ENCODE results near the gene RIOX2. TPM values are rescaled to one million over a fixed set of nuclear protein-coding genes. Genes with fewer than 3 reads are reported as not detected.

The RIOX2 gene
- total and polyA plus RNA-seq, 2 experiments from 2014 or later: 29.1 to 36.4 TPM

DNA sequence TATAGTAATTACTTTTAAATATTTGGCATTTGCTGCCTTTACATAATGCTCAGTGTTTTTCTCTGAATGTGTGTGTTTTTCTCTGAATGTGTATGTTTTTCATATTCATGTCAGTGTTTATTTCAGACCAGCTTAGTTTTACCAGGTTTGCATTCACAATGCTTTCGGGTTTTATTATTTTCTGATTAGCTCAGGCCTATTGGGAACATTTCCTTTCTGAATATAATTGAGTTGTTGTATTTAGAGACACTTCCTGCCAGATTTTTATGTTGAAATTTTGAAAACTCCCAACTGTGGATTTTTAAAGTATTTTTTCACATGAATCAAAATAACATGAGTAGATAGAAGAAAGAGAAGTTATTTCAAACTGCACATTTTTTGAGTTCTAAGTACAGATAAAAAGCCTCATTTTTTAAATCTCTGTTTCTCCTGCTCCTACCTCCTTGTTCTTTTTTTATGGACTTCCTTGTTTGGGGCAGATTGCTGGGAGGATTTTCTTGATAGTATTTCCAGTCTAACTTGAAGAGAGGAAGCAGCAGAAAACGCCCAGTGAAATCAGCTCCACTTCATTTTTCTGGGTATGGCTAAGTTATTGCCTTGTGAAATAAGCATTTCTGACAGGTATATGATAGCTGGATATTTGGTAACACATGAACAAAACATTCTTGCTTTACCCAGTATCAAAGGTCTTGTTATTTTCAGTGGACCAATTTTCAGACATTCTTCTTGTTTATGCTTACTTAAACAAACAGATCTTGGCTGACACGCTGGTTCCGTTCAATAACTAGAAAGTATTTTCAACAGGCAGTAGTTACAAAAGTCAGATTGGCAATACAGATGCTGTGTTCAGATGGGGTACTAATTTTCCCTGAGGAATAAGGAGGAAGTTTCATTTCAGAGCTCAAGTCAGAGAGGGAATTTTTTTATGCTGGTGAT is 70.7 kb downstream of the RIOX2 start:
- no peaks in the 10 kb centered on the region for H3K27me3 ChIP-seq (replicated peaks; ENCODE audit: insufficient read depth)

DNA sequence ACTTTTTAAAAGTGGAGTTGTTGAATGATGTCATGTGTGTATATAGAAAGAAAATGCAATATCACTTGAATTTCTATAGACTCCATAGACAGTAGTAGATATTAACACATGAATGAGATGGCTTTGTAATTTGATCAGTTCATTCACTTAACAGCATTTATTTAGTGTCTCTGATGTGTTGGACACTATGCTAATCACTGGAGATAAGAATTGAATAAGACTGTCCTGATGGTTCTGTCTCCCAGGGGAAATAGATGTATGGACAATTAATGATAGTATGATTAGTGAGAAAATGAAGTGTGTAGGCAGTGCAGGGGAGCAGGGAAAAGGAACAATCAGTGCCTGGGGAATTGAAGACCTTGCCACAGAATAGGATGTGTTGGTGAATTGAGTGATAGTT is 72.9 kb downstream of the RIOX2 start:
- H3K9me3 ChIP-seq (ENCODE audit: low read depth): no peaks in the 10 kb centered on the region
- H3K4me2 ChIP-seq (ENCODE audit: unreplicated experiment): no peak overlapping the region
- H3K27me3 ChIP-seq (replicated peaks; ENCODE audit: insufficient read depth): no peaks in the 10 kb centered on the region
- H3K36me3 ChIP-seq (ENCODE audit: low read depth): peaks cover 8% of the 10 kb centered on the region; the same call in 1 of the 2 replicates
- DNase-seq: no peak
- in situ Hi-C loops (cut with MboI): no loop called here
- no peak overlapping the region for H3K4me3 ChIP-seq
- no peaks in the 10 kb centered on the region for H3K4me1 ChIP-seq (ENCODE audit: insufficient read depth)
- H2AFZ ChIP-seq: no peak overlapping the region
- no peaks in the 10 kb centered on the region for H3K9me2 ChIP-seq (ENCODE audit: insufficient read depth)
- no peaks in the 10 kb centered on the region; the same call in 1 of the 2 replicates for H3F3A ChIP-seq (ENCODE audit: insufficient read depth)
- no peak for TF ChIP-seq EZH2 (IDR thresholded peaks at IDR 0.05; ENCODE audit: insufficient read depth, poor library complexity, severe bottlenecking)
- no peak for TF ChIP-seq EZH2phosphoT487 (IDR thresholded peaks at IDR 0.05; ENCODE audit: insufficient read depth, low read depth)
- no peak overlapping the region for H3K27ac ChIP-seq
- H4K20me1 ChIP-seq (ENCODE audit: insufficient read depth): 0 out of 2 replicates have a peak, but pooled peaks cover 5% of the 10 kb centered on the region
- no peak overlapping the region for H3K9ac ChIP-seq
- H3K79me2 ChIP-seq (ENCODE audit: insufficient read depth): no peaks in the 10 kb centered on the region

More for the DNA sequence above, 70.7 kb downstream of the RIOX2 start:
- no peaks in the 10 kb centered on the region; the same call in 1 of the 2 replicates for H3F3A ChIP-seq (ENCODE audit: insufficient read depth)
- TF ChIP-seq EZH2 (IDR thresholded peaks at IDR 0.05; ENCODE audit: insufficient read depth, poor library complexity, severe bottlenecking): no peak
- in situ Hi-C loops (cut with MboI): no loop called here
- H3K9me2 ChIP-seq (ENCODE audit: insufficient read depth): no peaks in the 10 kb centered on the region
- H3K4me2 ChIP-seq (ENCODE audit: unreplicated experiment): no peak overlapping the region
- peak; percentile 2 for DNase-seq
- H3K4me3 ChIP-seq: no peak overlapping the region
- H3K36me3 ChIP-seq (ENCODE audit: low read depth): peaks cover 3% of the 10 kb centered on the region; the same call in 1 of the 2 replicates
- H3K79me2 ChIP-seq (ENCODE audit: insufficient read depth): no peaks in the 10 kb centered on the region
- no peaks in the 10 kb centered on the region for H3K9me3 ChIP-seq (ENCODE audit: low read depth)
- no peak overlapping the region for H3K27ac ChIP-seq
- H2AFZ ChIP-seq: no peak overlapping the region
- 41 to 43% methylated on average over 4 of the region's 4 CpGs for WGBS, 2 experiments (ENCODE audit: low coverage in 1 of 2, low lambda C conversion rate in 2 of 2, missing lambda C conversion rate in 2 of 2)
- no peak overlapping the region for H3K9ac ChIP-seq
- no peaks in the 10 kb centered on the region for H4K20me1 ChIP-seq (ENCODE audit: insufficient read depth)
- H3K4me1 ChIP-seq (ENCODE audit: insufficient read depth): no peaks in the 10 kb centered on the region

DNA sequence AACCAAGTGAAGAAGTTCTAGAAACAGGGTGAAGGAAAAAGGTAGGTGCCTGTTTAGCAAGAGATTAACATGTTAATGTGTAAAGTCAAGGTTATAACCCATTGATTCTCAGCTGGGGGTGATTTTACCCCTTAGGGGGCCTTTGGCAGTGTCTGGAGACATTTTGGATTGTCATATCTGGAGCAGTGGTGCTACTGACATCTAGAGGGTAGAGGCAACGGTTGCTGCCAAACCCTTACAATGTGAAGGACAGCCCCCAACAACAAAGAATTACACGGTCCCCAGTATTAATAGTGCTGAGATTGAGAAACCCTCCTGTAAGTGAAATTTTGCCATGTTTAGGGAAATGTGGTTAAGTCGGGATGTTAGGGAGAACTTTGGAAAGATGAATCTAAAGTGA is 75.7 kb downstream of the RIOX2 start:
- H4K20me1 ChIP-seq (ENCODE audit: insufficient read depth): 0 out of 2 replicates have a peak, but pooled peaks cover 5% of the 10 kb centered on the region
- peaks cover 10% of the 10 kb centered on the region for H3K36me3 ChIP-seq (ENCODE audit: low read depth)
- WGBS, 2 experiments (ENCODE audit: low coverage in 1 of 2, low lambda C conversion rate in 2 of 2, missing lambda C conversion rate in 2 of 2): 58 to 61% methylated on average over 3 of the region's 3 CpGs
- no peaks in the 10 kb centered on the region for H3K9me3 ChIP-seq (ENCODE audit: low read depth)
- no peak overlapping the region for H3K9ac ChIP-seq
- no peak overlapping the region for H3K4me2 ChIP-seq (ENCODE audit: unreplicated experiment)
- no peak for TF ChIP-seq EZH2 (IDR thresholded peaks at IDR 0.05; ENCODE audit: insufficient read depth, poor library complexity, severe bottlenecking)
- no peak for TF ChIP-seq EZH2phosphoT487 (IDR thresholded peaks at IDR 0.05; ENCODE audit: insufficient read depth, low read depth)
- no peaks in the 10 kb centered on the region for H3K27me3 ChIP-seq (replicated peaks; ENCODE audit: insufficient read depth)
- DNase-seq: peak; percentile 1
- H3K79me2 ChIP-seq (ENCODE audit: insufficient read depth): no peaks in the 10 kb centered on the region
- in situ Hi-C loops (cut with MboI): no loop called here
- no peaks in the 10 kb centered on the region for H3K9me2 ChIP-seq (ENCODE audit: insufficient read depth)
- H3F3A ChIP-seq (ENCODE audit: insufficient read depth): no peaks in the 10 kb centered on the region; the same call in 1 of the 2 replicates
- no peak overlapping the region for H3K4me3 ChIP-seq
- no peak overlapping the region for H3K27ac ChIP-seq
- no peak overlapping the region for H2AFZ ChIP-seq
- H3K4me1 ChIP-seq (ENCODE audit: insufficient read depth): no peaks in the 10 kb centered on the region

DNA sequence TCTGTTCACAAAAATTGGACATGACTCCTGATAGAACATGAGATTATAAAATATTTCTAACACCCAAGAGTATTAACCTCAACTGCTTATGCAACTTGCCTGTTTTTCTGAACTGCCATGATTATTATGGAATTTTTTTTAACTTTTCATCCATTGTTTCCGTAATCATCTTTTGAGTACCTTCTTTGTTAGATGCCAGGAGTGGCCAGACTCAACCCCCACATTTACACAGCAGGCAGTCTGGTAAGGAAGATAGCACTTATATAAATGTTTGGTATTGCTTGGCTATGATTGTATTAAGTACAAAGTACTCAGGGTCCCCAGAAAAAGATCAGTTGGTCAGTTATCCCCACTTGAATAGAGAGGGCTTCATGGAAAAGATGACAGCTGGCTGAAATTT is 76.1 kb downstream of the RIOX2 start:
- Histone ChIP-seq H3K36me3 (ENCODE audit: low read depth) (peaks cover 14% of the 10 kb centered on the region), H3K9me3 (ENCODE audit: low read depth) (no peaks in the 10 kb centered on the region), H3K27me3 (replicated peaks; ENCODE audit: insufficient read depth) (no peaks in the 10 kb centered on the region), H3K9me2 (ENCODE audit: insufficient read depth) (no peaks in the 10 kb centered on the region), H3F3A (ENCODE audit: insufficient read depth) (no peaks in the 10 kb centered on the region; the same call in 1 of the 2 replicates), H3K4me1 (ENCODE audit: insufficient read depth) (no peaks in the 10 kb centered on the region), H3K4me3 (no peak overlapping the region), H3K9ac (no peak overlapping the region), H4K20me1 (ENCODE audit: insufficient read depth) (0 out of 2 replicates have a peak, but pooled peaks cover 5% of the 10 kb centered on the region), H3K27ac (no peak overlapping the region), H3K79me2 (ENCODE audit: insufficient read depth) (no peaks in the 10 kb centered on the region), H2AFZ (no peak overlapping the region), H3K4me2 (ENCODE audit: unreplicated experiment) (no peak overlapping the region)
- WGBS, 2 experiments (ENCODE audit: low coverage in 1 of 2, low lambda C conversion rate in 2 of 2, missing lambda C conversion rate in 2 of 2): 95 to 98% methylated on average over 1 of the region's 1 CpG
- DNase-seq: no peak
- in situ Hi-C loops (cut with MboI): no loop called here
- no peak for TF ChIP-seq EZH2phosphoT487 (IDR thresholded peaks at IDR 0.05; ENCODE audit: insufficient read depth, low read depth)
- no peak for TF ChIP-seq EZH2 (IDR thresholded peaks at IDR 0.05; ENCODE audit: insufficient read depth, poor library complexity, severe bottlenecking)

All from GM23248 (cell line).